ENCODE results near the gene PDCD10. TPM values are rescaled to one million over a fixed set of nuclear protein-coding genes. Genes with fewer than 3 reads are reported as not detected.
A peak's percentile ranks its signal among the peaks of the same experiment; 100 is the strongest.

Gene PDCD10
- polyA plus RNA-seq, 1 donor (not counting 4 experiments of a cell fraction or from before 2014, with no cell fraction given): 131 TPM

- H3K9ac ChIP-seq (ENCODE audit: control insufficient read depth, extremely low read depth, insufficient read depth, low read length): no peak overlapping the region
- H3K4me2 ChIP-seq (ENCODE audit: control insufficient read depth, extremely low read depth, insufficient read depth, low read depth, low read length): no peak overlapping the region
- H3K79me2 ChIP-seq (ENCODE audit: control insufficient read depth, insufficient read depth, low read length): no peaks in the 10 kb centered on the region
- no peaks in the 10 kb centered on the region for H3K9me3 ChIP-seq (ENCODE audit: control insufficient read depth, low read depth, low read length)
- H3K36me3 ChIP-seq (ENCODE audit: control insufficient read depth in 2 of 2, extremely low read depth in 1 of 2, insufficient read depth in 2 of 2, low read length in 2 of 2): no peaks in the 10 kb centered on the region
- no peaks in the 10 kb centered on the region for H4K20me1 ChIP-seq (ENCODE audit: control insufficient read depth, extremely low read depth, insufficient read depth, low read length)
- no peaks in the 10 kb centered on the region for H3K9me1 ChIP-seq (ENCODE audit: control insufficient read depth, extremely low read depth, insufficient read depth, low read length)
- TF ChIP-seq EZH2 (IDR thresholded peaks at IDR 0.05; ENCODE audit: low read length) (no peak), CTCF (optimal IDR thresholded peaks at IDR 0.05 in 1 of 3, IDR thresholded peaks at IDR 0.05 in 1 of 3, conservative IDR thresholded peaks at IDR 0.05 in 1 of 3; ENCODE audit: extremely low read depth in 1 of 3, insufficient read depth in 2 of 3, low read length in 3 of 3) (no peak)
- H3K27me3 ChIP-seq (ENCODE audit: control insufficient read depth, extremely low read depth, insufficient read depth, low read length): no peaks in the 10 kb centered on the region
- dilution Hi-C loops (cut with MboI; ENCODE audit: extremely low pct_ligation_motif_present, low sequenced_read_pairs): no loop called here
- FAIRE-seq (no peak), DNase-seq (ENCODE audit: low read depth, low spot score) (no peak)
- H3K4me1 ChIP-seq (ENCODE audit: control insufficient read depth, extremely low read depth, insufficient read depth, low read length): no peaks in the 10 kb centered on the region
- H3K27ac ChIP-seq (ENCODE audit: control insufficient read depth, insufficient read depth, low read length): no peak overlapping the region
- no peak overlapping the region for H3K4me3 ChIP-seq (ENCODE audit: control insufficient read depth in 2 of 3, extremely low read depth in 1 of 3, insufficient read depth in 2 of 3, low read depth in 1 of 3, low read length in 3 of 3)
- H2AFZ ChIP-seq (ENCODE audit: control insufficient read depth, low read length): no peak overlapping the region
These were observed 7.6 kb upstream of the PDCD10 start for GRCh38 chr3:167742338-167742737.

GRCh38 chr3:167740961-167741587, 6.4 kb upstream of the PDCD10 start:
- no peak overlapping the region for H3K4me2 ChIP-seq (ENCODE audit: control insufficient read depth, extremely low read depth, insufficient read depth, low read depth, low read length)
- no peak overlapping the region for H2AFZ ChIP-seq (ENCODE audit: control insufficient read depth, low read length)
- DNase-seq (ENCODE audit: low read depth, low spot score) (no peak), FAIRE-seq (no peak)
- no peaks in the 10 kb centered on the region for H3K4me1 ChIP-seq (ENCODE audit: control insufficient read depth, extremely low read depth, insufficient read depth, low read length)
- TF ChIP-seq CTCF (optimal IDR thresholded peaks at IDR 0.05 in 1 of 3, IDR thresholded peaks at IDR 0.05 in 1 of 3, conservative IDR thresholded peaks at IDR 0.05 in 1 of 3; ENCODE audit: extremely low read depth in 1 of 3, insufficient read depth in 2 of 3, low read length in 3 of 3) (peak; percentile 32 to 51 (median 33)), EZH2 (IDR thresholded peaks at IDR 0.05; ENCODE audit: low read length) (no peak)
- no peaks in the 10 kb centered on the region for H3K36me3 ChIP-seq (ENCODE audit: control insufficient read depth in 2 of 2, extremely low read depth in 1 of 2, insufficient read depth in 2 of 2, low read length in 2 of 2)
- no peak overlapping the region for H3K27ac ChIP-seq (ENCODE audit: control insufficient read depth, insufficient read depth, low read length)
- no peaks in the 10 kb centered on the region for H3K9me3 ChIP-seq (ENCODE audit: control insufficient read depth, low read depth, low read length)
- H3K4me3 ChIP-seq (ENCODE audit: control insufficient read depth in 2 of 3, extremely low read depth in 1 of 3, insufficient read depth in 2 of 3, low read depth in 1 of 3, low read length in 3 of 3): no peak overlapping the region
- dilution Hi-C loops (cut with MboI; ENCODE audit: extremely low pct_ligation_motif_present, low sequenced_read_pairs): no loop called here
- H3K79me2 ChIP-seq (ENCODE audit: control insufficient read depth, insufficient read depth, low read length): peaks cover 2% of the 10 kb centered on the region
- H3K27me3 ChIP-seq (ENCODE audit: control insufficient read depth, extremely low read depth, insufficient read depth, low read length): no peaks in the 10 kb centered on the region
- no peak overlapping the region for H3K9ac ChIP-seq (ENCODE audit: control insufficient read depth, extremely low read depth, insufficient read depth, low read length)
- H3K9me1 ChIP-seq (ENCODE audit: control insufficient read depth, extremely low read depth, insufficient read depth, low read length): no peaks in the 10 kb centered on the region
- no peaks in the 10 kb centered on the region for H4K20me1 ChIP-seq (ENCODE audit: control insufficient read depth, extremely low read depth, insufficient read depth, low read length)

Data from keratinocyte (primary cell).